Neural cell (in vitro differentiated cells): ENCODE results near the gene TSPAN1. TPM values are rescaled to one million over a fixed set of nuclear protein-coding genes. Genes with fewer than 3 reads are reported as not detected.

Experiments
- H2AFZ ChIP-seq: fragments of 200-600, 300-800 bp; sonication (generic), shearing (Covaris generic); 2 replicates; pipeline ENCODE4 v1.6.0; 2014; ENCODE audit warnings: low read depth, mild to moderate bottlenecking, antibody characterized with exemption, low read length, moderate library complexity
- H3F3A ChIP-seq: fragments of 200-600 bp; shearing (Covaris generic); 2 replicates; pipeline ENCODE4 v1.6.1; 2016; ENCODE audit warnings: mild to moderate bottlenecking, moderate library complexity, mixed read lengths, antibody characterized with exemption, low read length; ENCODE audit not compliant: insufficient read depth, poor library complexity, severe bottlenecking
- H3K27ac ChIP-seq: fragments of 200-600, 300-800 bp; sonication (generic), shearing (Covaris generic); 2 replicates; pipeline ENCODE4 v1.5.1; 2014; ENCODE audit warnings: mild to moderate bottlenecking, low read length, moderate library complexity
- H3K27me3 ChIP-seq: fragments of 300-800, 200-600 bp; sonication (generic), shearing (Covaris generic); 2 replicates; pipeline ENCODE4 v1.6.0; 2014; ENCODE audit warnings: mild to moderate bottlenecking, low read depth, low read length, moderate library complexity; ENCODE audit not compliant: insufficient read depth
- H3K36me3 ChIP-seq: fragments of 300-800, 200-600 bp; sonication (generic), shearing (Covaris generic); 2 replicates; pipeline ENCODE4 v1.5.1; 2014; ENCODE audit warnings: mild to moderate bottlenecking, antibody characterized with exemption, low read length, moderate library complexity; ENCODE audit not compliant: insufficient read depth
- H3K4me2 ChIP-seq: fragments of 300-800, 200-600 bp; sonication (generic), shearing (Covaris generic); 2 replicates; pipeline ENCODE4 v1.6.0; 2014; ENCODE audit warnings: mild to moderate bottlenecking, low read length
- H3K4me3 ChIP-seq: fragments of 300-800, 200-600 bp; sonication (generic), shearing (Covaris generic); 2 replicates; pipeline ENCODE4 v1.5.1; 2014; ENCODE audit warnings: mild to moderate bottlenecking, low read length, moderate library complexity
- H3K79me2 ChIP-seq: fragments of 200-600 bp; shearing (Covaris generic); replicated peaks from 2 replicates; pipeline ENCODE4 v1.6.0; 2014; ENCODE audit warnings: mild to moderate bottlenecking, low read length, moderate library complexity; ENCODE audit not compliant: insufficient read depth
- H3K9ac ChIP-seq: fragments of 300-800, 200-600 bp; sonication (generic), shearing (Covaris generic); 2 replicates; pipeline ENCODE4 v1.6.1; 2016; ENCODE audit warnings: mild to moderate bottlenecking, low read length, mixed read lengths
- H3K9me2 ChIP-seq: fragments of 200-600 bp; shearing (Covaris generic); 2 replicates; pipeline ENCODE4 v1.6.1; 2016; ENCODE audit warnings: mild to moderate bottlenecking, low read length, mixed read lengths; ENCODE audit not compliant: insufficient read depth
- H3K9me3 ChIP-seq: fragments of 200-600, 300-800 bp; sonication (generic), shearing (Covaris generic); 2 replicates; pipeline ENCODE4 v1.6.1; 2016; ENCODE audit warnings: mild to moderate bottlenecking, mixed run types, low read length, moderate library complexity, mixed read lengths
- H4K20me1 ChIP-seq: fragments of 200-600 bp; shearing (Covaris generic); 2 replicates; pipeline ENCODE4 v1.6.1; 2016; ENCODE audit warnings: mild to moderate bottlenecking, mixed run types; ENCODE audit not compliant: insufficient read depth
- EP300 ChIP-seq: fragments of 450-650 bp; conservative IDR thresholded peaks from 2 replicates; pipeline ENCODE4 v1.6.1; 2014; ENCODE audit warnings: antibody characterized with exemption, mild to moderate bottlenecking, moderate library complexity; ENCODE audit not compliant: poor library complexity, severe bottlenecking
- EZH2 ChIP-seq: fragments of 200-600, 300-800 bp; shearing (Covaris generic), sonication (generic); IDR thresholded peaks from 2 replicates; pipeline ENCODE4 v1.6.1; 2014; ENCODE audit warnings: antibody characterized with exemption, low read length, borderline replicate concordance, mild to moderate bottlenecking; ENCODE audit not compliant: insufficient read depth, poor library complexity, severe bottlenecking
- MXI1 ChIP-seq: fragments of 450-650 bp; conservative IDR thresholded peaks from 2 replicates; pipeline ENCODE4 v1.6.1; 2014; ENCODE audit warnings: antibody characterized with exemption, mild to moderate bottlenecking; ENCODE audit not compliant: poor library complexity, severe bottlenecking
- POLR2AphosphoS5 ChIP-seq: IDR thresholded peaks from 2 replicates; pipeline ENCODE4 v1.6.1; 2012
- RAD21 ChIP-seq: fragments of 450-650 bp; conservative IDR thresholded peaks from 2 replicates; pipeline ENCODE4 v1.6.1; 2014; ENCODE audit warnings: antibody characterized with exemption, mild to moderate bottlenecking, moderate library complexity
- SMC3 ChIP-seq: fragments of 450-650 bp; conservative IDR thresholded peaks from 2 replicates; pipeline ENCODE4 v1.6.1; 2014; ENCODE audit warnings: antibody characterized with exemption, mild to moderate bottlenecking, moderate library complexity; ENCODE audit not compliant: poor library complexity
- TAF1 ChIP-seq: IDR thresholded peaks from 2 replicates; pipeline ENCODE4 v1.6.1; 2012; ENCODE audit warnings: low read depth
- polyA plus RNA-seq: library from polyadenylated mRNA; depleted of rRNA; stranded (reverse); fragments of >200 nt; gene quantifications from 2 replicates; pipeline ENCODE4 v1.2.3, GENCODE V29; 2014
- TF ChIP-seq, protein P1 (sequence below): IDR thresholded peaks from 2 replicates; pipeline ENCODE4 v1.6.1; 2012; ENCODE audit warnings: borderline replicate concordance
- TF ChIP-seq, protein P2 (sequence below): fragments of 450-650 bp; IDR thresholded peaks from 2 replicates; pipeline ENCODE4 v1.5.1; 2014; ENCODE audit warnings: antibody characterized with exemption, mild to moderate bottlenecking, moderate library complexity; ENCODE audit not compliant: poor library complexity, severe bottlenecking

The TSPAN1 gene
- polyA plus RNA-seq, 1 donor from 2014 or later = 0.62 TPM

DNA sequence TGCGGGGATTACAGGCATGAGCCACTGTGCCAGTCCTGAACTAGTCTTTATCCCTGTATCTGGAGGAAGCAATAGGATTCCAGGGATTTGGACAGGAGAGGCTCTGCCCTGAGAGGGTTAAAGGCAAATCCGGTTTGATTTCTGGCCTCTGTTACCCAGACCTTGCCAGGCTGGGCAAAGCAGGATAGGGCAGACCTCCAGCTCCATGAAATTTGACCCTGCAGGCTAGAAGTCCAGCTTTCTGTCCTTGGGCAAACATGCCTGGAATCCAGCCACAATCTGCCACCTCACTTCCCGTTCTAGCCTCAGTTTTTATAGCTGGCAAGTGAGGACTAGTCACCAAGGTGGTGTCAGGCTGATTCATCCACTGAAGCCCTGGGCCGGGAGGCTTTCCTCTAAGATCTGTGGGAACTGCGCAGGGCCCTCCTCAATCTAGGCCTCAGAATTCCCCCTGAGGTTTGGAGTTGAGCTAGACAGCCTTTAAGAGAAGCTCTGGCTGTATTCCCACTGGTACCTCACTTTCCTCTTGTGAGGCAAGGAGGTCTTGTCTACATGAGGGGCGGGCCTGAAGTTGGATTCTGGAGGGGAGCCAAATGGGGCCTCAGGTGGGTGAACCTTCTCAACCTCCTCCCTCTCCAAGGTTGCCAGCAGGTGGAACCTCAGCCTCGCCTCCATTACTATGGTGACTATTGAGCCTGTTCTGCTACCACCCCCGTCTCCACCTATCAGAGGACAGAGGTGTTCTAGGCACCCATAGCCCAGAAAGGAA is 8.4 kb downstream of the TSPAN1 start:
- no peak overlapping the region for H3K27ac ChIP-seq
- H3K4me2 ChIP-seq = no peak overlapping the region
- no peak overlapping the region for H3K9ac ChIP-seq

GRCh38 chr1:46183926-46184557 is 9.2 kb downstream of the TSPAN1 start:
- no peaks in the 10 kb centered on the region for H4K20me1 ChIP-seq
- H3K9ac ChIP-seq = no peak overlapping the region
- H3K36me3 ChIP-seq = no peaks in the 10 kb centered on the region
- TF ChIP-seq EZH2 = no peak
- no peaks in the 10 kb centered on the region for H3K79me2 ChIP-seq
- no peak overlapping the region for H3K4me3 ChIP-seq
- no peak overlapping the region for H3K4me2 ChIP-seq
- no peaks in the 10 kb centered on the region for H3K9me2 ChIP-seq
- no peaks in the 10 kb centered on the region for H3F3A ChIP-seq
- H2AFZ ChIP-seq = no peak overlapping the region
- no peaks in the 10 kb centered on the region for H3K9me3 ChIP-seq
- no peaks in the 10 kb centered on the region for H3K27me3 ChIP-seq
- no peak overlapping the region for H3K27ac ChIP-seq

More for the DNA sequence above, 8.4 kb downstream of the TSPAN1 start:
- TF ChIP-seq SMC3 (no peak), MXI1 (no peak), EP300 (no peak), RAD21 (no peak), EZH2 (no peak), TAF1 (no peak), POLR2AphosphoS5 (no peak)
- TF ChIP-seq, protein P1, sequence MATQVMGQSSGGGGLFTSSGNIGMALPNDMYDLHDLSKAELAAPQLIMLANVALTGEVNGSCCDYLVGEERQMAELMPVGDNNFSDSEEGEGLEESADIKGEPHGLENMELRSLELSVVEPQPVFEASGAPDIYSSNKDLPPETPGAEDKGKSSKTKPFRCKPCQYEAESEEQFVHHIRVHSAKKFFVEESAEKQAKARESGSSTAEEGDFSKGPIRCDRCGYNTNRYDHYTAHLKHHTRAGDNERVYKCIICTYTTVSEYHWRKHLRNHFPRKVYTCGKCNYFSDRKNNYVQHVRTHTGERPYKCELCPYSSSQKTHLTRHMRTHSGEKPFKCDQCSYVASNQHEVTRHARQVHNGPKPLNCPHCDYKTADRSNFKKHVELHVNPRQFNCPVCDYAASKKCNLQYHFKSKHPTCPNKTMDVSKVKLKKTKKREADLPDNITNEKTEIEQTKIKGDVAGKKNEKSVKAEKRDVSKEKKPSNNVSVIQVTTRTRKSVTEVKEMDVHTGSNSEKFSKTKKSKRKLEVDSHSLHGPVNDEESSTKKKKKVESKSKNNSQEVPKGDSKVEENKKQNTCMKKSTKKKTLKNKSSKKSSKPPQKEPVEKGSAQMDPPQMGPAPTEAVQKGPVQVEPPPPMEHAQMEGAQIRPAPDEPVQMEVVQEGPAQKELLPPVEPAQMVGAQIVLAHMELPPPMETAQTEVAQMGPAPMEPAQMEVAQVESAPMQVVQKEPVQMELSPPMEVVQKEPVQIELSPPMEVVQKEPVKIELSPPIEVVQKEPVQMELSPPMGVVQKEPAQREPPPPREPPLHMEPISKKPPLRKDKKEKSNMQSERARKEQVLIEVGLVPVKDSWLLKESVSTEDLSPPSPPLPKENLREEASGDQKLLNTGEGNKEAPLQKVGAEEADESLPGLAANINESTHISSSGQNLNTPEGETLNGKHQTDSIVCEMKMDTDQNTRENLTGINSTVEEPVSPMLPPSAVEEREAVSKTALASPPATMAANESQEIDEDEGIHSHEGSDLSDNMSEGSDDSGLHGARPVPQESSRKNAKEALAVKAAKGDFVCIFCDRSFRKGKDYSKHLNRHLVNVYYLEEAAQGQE = no peak
- TF ChIP-seq, protein P2, sequence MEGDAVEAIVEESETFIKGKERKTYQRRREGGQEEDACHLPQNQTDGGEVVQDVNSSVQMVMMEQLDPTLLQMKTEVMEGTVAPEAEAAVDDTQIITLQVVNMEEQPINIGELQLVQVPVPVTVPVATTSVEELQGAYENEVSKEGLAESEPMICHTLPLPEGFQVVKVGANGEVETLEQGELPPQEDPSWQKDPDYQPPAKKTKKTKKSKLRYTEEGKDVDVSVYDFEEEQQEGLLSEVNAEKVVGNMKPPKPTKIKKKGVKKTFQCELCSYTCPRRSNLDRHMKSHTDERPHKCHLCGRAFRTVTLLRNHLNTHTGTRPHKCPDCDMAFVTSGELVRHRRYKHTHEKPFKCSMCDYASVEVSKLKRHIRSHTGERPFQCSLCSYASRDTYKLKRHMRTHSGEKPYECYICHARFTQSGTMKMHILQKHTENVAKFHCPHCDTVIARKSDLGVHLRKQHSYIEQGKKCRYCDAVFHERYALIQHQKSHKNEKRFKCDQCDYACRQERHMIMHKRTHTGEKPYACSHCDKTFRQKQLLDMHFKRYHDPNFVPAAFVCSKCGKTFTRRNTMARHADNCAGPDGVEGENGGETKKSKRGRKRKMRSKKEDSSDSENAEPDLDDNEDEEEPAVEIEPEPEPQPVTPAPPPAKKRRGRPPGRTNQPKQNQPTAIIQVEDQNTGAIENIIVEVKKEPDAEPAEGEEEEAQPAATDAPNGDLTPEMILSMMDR = no peak
- H3K9me3 ChIP-seq = no peaks in the 10 kb centered on the region
- H3K4me3 ChIP-seq = no peak overlapping the region
- no peaks in the 10 kb centered on the region for H3K36me3 ChIP-seq
- H3K79me2 ChIP-seq = no peaks in the 10 kb centered on the region
- H3K9me2 ChIP-seq = no peaks in the 10 kb centered on the region
- no peaks in the 10 kb centered on the region for H4K20me1 ChIP-seq
- no peaks in the 10 kb centered on the region for H3F3A ChIP-seq
- H2AFZ ChIP-seq = no peak overlapping the region
- no peaks in the 10 kb centered on the region for H3K27me3 ChIP-seq
